HG03558 (cell line): ENCODE measurements around the gene KLHL29.
A peak's percentile ranks its signal among the peaks of the same experiment; 100 is the strongest.

Experiments used
- ATAC-seq: cut with Tn5 transposase; IDR thresholded peaks from one replicate; pipeline ENCODE4 v1.9.1; 2021; ENCODE audit warnings: moderate number of reproducible peaks; ENCODE audit not compliant: unreplicated experiment; ENCODE audit errors: extremely low read depth

The KLHL29 gene

GRCh38 chr2:23366720-23367119 lies 18.3 kb upstream of the KLHL29 start:
- ATAC-seq = no peak

GRCh38 chr2:23367760-23368159 lies 17.2 kb upstream of the KLHL29 start:
- ATAC-seq = no peak

GRCh38 chr2:23373666-23374065 lies 11.3 kb upstream of the KLHL29 start:
- ATAC-seq = no peak

GRCh38 chr2:23375448-23375847 lies 9.5 kb upstream of the KLHL29 start:
- ATAC-seq = no peak

- ATAC-seq = no peak
These were observed 8.9 kb upstream of the KLHL29 start for GRCh38 chr2:23376075-23376474.

GRCh38 chr2:23376972-23377371 lies 8.0 kb upstream of the KLHL29 start:
- no peak for ATAC-seq

GRCh38 chr2:23377771-23378170 lies 7.2 kb upstream of the KLHL29 start:
- ATAC-seq = no peak

GRCh38 chr2:23378496-23378895 lies 6.5 kb upstream of the KLHL29 start:
- no peak for ATAC-seq

- ATAC-seq = peak; percentile 41
These were observed 5.7 kb upstream of the KLHL29 start for GRCh38 chr2:23379220-23379695.

- no peak for ATAC-seq
These were observed 4.4 kb upstream of the KLHL29 start for GRCh38 chr2:23380562-23381065.

- ATAC-seq = no peak
These were observed 3.9 kb upstream of the KLHL29 start for GRCh38 chr2:23381084-23381483.

- ATAC-seq = no peak
These were observed 3.5 kb upstream of the KLHL29 start for GRCh38 chr2:23381485-23381884.

GRCh38 chr2:23383100-23383499 lies 1.9 kb upstream of the KLHL29 start:
- no peak for ATAC-seq

- ATAC-seq = peak; percentile 15
These were observed 370 bp downstream of the KLHL29 start for GRCh38 chr2:23385351-23385747.

GRCh38 chr2:23385748-23386338 lies 864 bp downstream of the KLHL29 start:
- peak; percentile 0 for ATAC-seq

GRCh38 chr2:23386339-23387220 lies 1.6 kb downstream of the KLHL29 start:
- ATAC-seq = no peak

GRCh38 chr2:23387221-23387550 lies 2.2 kb downstream of the KLHL29 start:
- no peak for ATAC-seq

GRCh38 chr2:23387845-23388244 lies 2.9 kb downstream of the KLHL29 start:
- ATAC-seq = no peak

- no peak for ATAC-seq
These were observed 3.3 kb downstream of the KLHL29 start for GRCh38 chr2:23388294-23388693.

- no peak for ATAC-seq
These were observed 4.0 kb downstream of the KLHL29 start for GRCh38 chr2:23388756-23389514.

- no peak for ATAC-seq
These were observed 5.2 kb downstream of the KLHL29 start for GRCh38 chr2:23390152-23390551.
